ENCODE data around the gene MRPL24. TPM values are rescaled to one million over a fixed set of nuclear protein-coding genes. Genes with fewer than 3 reads are reported as not detected.

The MRPL24 gene
- total and polyA plus RNA-seq, 10 of the 15 experiments (the other 5 are each of a cell fraction or from before 2014, with no cell fraction given) = 87.4 to 269 (median 134) TPM

DNA sequence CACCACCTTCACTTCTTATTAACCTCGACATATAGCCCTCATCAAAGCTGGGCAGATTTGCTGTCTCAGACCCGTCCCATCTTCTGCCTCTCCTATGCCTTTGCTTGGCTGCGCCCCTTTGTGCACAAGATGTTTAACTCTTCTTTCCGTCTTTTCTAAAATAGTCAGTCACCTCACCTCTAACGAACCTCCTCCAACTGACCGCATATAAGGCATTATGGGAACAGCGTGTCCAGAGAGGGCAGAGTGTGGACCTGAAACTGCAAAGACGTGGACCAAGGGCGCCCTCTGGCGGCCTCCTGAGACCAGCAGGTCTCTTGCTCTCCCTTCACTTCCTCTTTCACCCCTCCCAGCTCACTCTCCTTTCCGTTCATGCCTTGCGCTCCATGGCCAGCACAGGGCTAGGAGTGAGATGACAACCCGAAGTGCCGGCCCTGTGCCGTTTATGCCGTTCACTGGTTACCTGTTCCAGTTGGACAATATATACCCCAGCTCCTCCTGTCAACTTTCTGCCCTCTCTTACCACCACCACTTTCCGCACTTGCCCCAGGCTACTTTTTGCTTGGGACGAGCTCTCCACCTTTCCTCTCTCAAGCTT, 15.1 kb downstream of the MRPL24 start (continued):
- no peak for TF ChIP-seq IRF3 (IDR thresholded peaks at IDR 0.05)
- TF ChIP-seq IKZF1 (conservative IDR thresholded peaks at IDR 0.05) = peak; percentile 58; the same call in 1 of the 2 replicates
- TF ChIP-seq JUNB (IDR thresholded peaks at IDR 0.05) = no peak
- peak; percentile 96 to 98 (median 98); a peak in 5 of 6 replicates for TF ChIP-seq CTCF (IDR thresholded peaks at IDR 0.05 in 2 of 3, conservative IDR thresholded peaks at IDR 0.05 in 1 of 3; ENCODE audit: control insufficient read depth in 2 of 3, extremely low read depth in 1 of 3, insufficient read depth in 1 of 3, low read depth in 3 of 3, low read length in 3 of 3)
- TF ChIP-seq MYB (IDR thresholded peaks at IDR 0.05; ENCODE audit: borderline replicate concordance, low read depth, low read length) = no peak
- no peak for TF ChIP-seq ZNF24 (IDR thresholded peaks at IDR 0.05)
- TF ChIP-seq NFXL1 (IDR thresholded peaks at IDR 0.05; ENCODE audit: borderline replicate concordance) = no peak
- TF ChIP-seq, protein P1, sequence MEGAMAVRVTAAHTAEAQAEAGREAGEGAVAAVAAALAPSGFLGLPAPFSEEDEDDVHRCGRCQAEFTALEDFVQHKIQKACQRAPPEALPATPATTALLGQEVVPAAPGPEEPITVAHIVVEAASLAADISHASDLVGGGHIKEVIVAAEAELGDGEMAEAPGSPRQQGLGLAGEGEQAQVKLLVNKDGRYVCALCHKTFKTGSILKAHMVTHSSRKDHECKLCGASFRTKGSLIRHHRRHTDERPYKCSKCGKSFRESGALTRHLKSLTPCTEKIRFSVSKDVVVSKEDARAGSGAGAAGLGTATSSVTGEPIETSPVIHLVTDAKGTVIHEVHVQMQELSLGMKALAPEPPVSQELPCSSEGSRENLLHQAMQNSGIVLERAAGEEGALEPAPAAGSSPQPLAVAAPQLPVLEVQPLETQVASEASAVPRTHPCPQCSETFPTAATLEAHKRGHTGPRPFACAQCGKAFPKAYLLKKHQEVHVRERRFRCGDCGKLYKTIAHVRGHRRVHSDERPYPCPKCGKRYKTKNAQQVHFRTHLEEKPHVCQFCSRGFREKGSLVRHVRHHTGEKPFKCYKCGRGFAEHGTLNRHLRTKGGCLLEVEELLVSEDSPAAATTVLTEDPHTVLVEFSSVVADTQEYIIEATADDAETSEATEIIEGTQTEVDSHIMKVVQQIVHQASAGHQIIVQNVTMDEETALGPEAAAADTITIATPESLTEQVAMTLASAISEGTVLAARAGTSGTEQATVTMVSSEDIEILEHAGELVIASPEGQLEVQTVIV (IDR thresholded peaks at IDR 0.05; ENCODE audit: borderline replicate concordance, partially characterized antibody) = peak; percentile 25
- no peak for TF ChIP-seq PKNOX1 (IDR thresholded peaks at IDR 0.05)
- no peak for TF ChIP-seq FOXK2 (IDR thresholded peaks at IDR 0.05)
- no peak for TF ChIP-seq BMI1 (IDR thresholded peaks at IDR 0.05; ENCODE audit: borderline replicate concordance)
- TF ChIP-seq WRNIP1 (IDR thresholded peaks at IDR 0.05; ENCODE audit: borderline replicate concordance, low read depth, low read length) = 0 out of 2 replicates have a peak, but pooled peaks have one; percentile 19
- TF ChIP-seq POU2F2 (IDR thresholded peaks at IDR 0.05; ENCODE audit: borderline replicate concordance, low read depth, low read length) = no peak
- peak; percentile 99 for TF ChIP-seq SPI1 (IDR thresholded peaks at IDR 0.05; ENCODE audit: borderline replicate concordance, insufficient read depth, low read depth, low read length)
